GM21515 (cell line): Measurements from ENCODE around the gene IL36B.
"Not testable (repeated sequence)": the region's sequence is repeated elsewhere in the genome, so short reads cannot be mapped to it uniquely, and the experiment has no call there.

Experiments used
- ATAC-seq: cut with Tn5 transposase; IDR thresholded peaks from one replicate; pipeline ENCODE4 v1.9.1; 2021; ENCODE audit not compliant: unreplicated experiment

The IL36B gene

GRCh38 chr2:113052396-113052917, at the start of gene IL36B:
IL36B (minus strand) TSS chr2:113052867.
- ATAC-seq, result no peak

- ATAC-seq, result no peak
These were observed 49.5 kb upstream of the IL36B start for GRCh38 chr2:113102133-113102532.

- ATAC-seq, result no peak
These were observed 45.9 kb upstream of the IL36B start for GRCh38 chr2:113098532-113098931.

- no peak for ATAC-seq
These were observed 45.4 kb upstream of the IL36B start for GRCh38 chr2:113098041-113098440.

- not testable (repeated sequence) for ATAC-seq
These were observed 44.4 kb upstream of the IL36B start for GRCh38 chr2:113096842-113097618.

- ATAC-seq, result not testable (repeated sequence)
These were observed 43.6 kb upstream of the IL36B start for GRCh38 chr2:113096306-113096705.

- no peak for ATAC-seq
These were observed 40.9 kb upstream of the IL36B start for GRCh38 chr2:113093613-113093977.

- ATAC-seq, result no peak
These were observed 40.4 kb upstream of the IL36B start for GRCh38 chr2:113092864-113093612.

- ATAC-seq, result no peak
These were observed 38.7 kb upstream of the IL36B start for GRCh38 chr2:113091231-113091896.

- no peak for ATAC-seq
These were observed 37.2 kb upstream of the IL36B start for GRCh38 chr2:113089916-113090315.

- no peak for ATAC-seq
These were observed 35.7 kb upstream of the IL36B start for GRCh38 chr2:113088213-113088992.

- ATAC-seq, result no peak
These were observed 32.9 kb upstream of the IL36B start for GRCh38 chr2:113085542-113085941.

GRCh38 chr2:113084249-113085000, 31.8 kb upstream of the IL36B start:
- no peak for ATAC-seq

GRCh38 chr2:113083296-113083695, 30.6 kb upstream of the IL36B start:
- no peak for ATAC-seq

GRCh38 chr2:113081488-113082210, 29.0 kb upstream of the IL36B start:
- ATAC-seq, result no peak

- no peak for ATAC-seq
These were observed 27.5 kb upstream of the IL36B start for GRCh38 chr2:113080134-113080533.

GRCh38 chr2:113079131-113079530, 26.5 kb upstream of the IL36B start:
- ATAC-seq, result no peak

- ATAC-seq, result no peak
These were observed 25.7 kb upstream of the IL36B start for GRCh38 chr2:113078350-113078839.

- ATAC-seq, result no peak
These were observed 25.3 kb upstream of the IL36B start for GRCh38 chr2:113077921-113078320.
